Thyroid gland (tissue), 4 donors: ENCODE measurements around the gene REC114.

Experiments
- POLR2A ChIP-seq, 2 donors: fragments of 450-650 bp; IDR thresholded peaks; one replicate each; pipeline ENCODE4 v1.6.1; 2017; ENCODE audit warnings: antibody characterized with exemption in 2 of 2, mild to moderate bottlenecking in 2 of 2, moderate library complexity in 1 of 2
- TF ChIP-seq, protein P1 (sequence below), 6 experiments: fragments of 200-600 bp in 3 of 6; fragments of 450-650 bp in 3 of 6; sonication (generic) in 3 of 6; IDR thresholded peaks; one replicate each; pipeline ENCODE4 v1.5.1; 2016 to 2019; ENCODE audit warnings: antibody characterized with exemption in 6 of 6, mild to moderate bottlenecking in 2 of 6, inconsistent platforms in 1 of 6, moderate library complexity in 1 of 6

DNA sequence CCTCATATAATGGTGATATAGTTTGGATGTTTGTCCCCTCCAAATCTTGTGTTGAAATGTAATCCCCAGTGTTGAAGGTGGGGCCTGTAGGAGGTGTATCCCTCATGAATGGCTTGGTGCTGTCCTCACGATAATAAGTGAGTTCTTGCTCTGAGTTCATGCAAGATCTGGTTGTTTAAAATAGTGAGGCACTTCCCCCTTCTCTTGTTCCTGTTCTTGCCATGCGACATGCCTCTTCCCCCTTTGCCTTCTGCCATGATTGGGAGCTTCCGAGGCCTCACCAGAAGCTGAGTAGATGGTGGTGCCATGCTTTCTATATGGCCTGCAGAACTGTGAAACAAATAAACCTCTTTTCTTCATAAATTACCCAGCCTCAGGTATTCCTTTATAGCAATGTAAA, 39.2 kb downstream of the REC114 start:
- no peak for TF ChIP-seq POLR2A (IDR thresholded peaks at IDR 0.05)
- TF ChIP-seq, protein P1, sequence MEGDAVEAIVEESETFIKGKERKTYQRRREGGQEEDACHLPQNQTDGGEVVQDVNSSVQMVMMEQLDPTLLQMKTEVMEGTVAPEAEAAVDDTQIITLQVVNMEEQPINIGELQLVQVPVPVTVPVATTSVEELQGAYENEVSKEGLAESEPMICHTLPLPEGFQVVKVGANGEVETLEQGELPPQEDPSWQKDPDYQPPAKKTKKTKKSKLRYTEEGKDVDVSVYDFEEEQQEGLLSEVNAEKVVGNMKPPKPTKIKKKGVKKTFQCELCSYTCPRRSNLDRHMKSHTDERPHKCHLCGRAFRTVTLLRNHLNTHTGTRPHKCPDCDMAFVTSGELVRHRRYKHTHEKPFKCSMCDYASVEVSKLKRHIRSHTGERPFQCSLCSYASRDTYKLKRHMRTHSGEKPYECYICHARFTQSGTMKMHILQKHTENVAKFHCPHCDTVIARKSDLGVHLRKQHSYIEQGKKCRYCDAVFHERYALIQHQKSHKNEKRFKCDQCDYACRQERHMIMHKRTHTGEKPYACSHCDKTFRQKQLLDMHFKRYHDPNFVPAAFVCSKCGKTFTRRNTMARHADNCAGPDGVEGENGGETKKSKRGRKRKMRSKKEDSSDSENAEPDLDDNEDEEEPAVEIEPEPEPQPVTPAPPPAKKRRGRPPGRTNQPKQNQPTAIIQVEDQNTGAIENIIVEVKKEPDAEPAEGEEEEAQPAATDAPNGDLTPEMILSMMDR (IDR thresholded peaks at IDR 0.05): no peak
